Duodenal mucosa (tissue), 2 donors: Measurements from ENCODE around the gene TWF2.
A peak's percentile ranks its signal among the peaks of the same experiment; 100 is the strongest.

Source experiments
- H3K27ac ChIP-seq: one replicate; pipeline ENCODE4 v1.7.0; 2013; ENCODE audit warnings: low read depth, low read length
- H3K27me3 ChIP-seq, 2 donors: one replicate each; pipeline ENCODE4 v1.7.0; 2013; ENCODE audit warnings: low read length in 2 of 2, control low read depth in 1 of 2; ENCODE audit not compliant: insufficient read depth in 2 of 2, control insufficient read depth in 1 of 2
- H3K36me3 ChIP-seq, 2 donors: one replicate each; pipeline ENCODE4 v1.7.0; 2013; ENCODE audit warnings: low read length in 2 of 2, control low read depth in 1 of 2; ENCODE audit not compliant: insufficient read depth in 2 of 2, control insufficient read depth in 1 of 2
- H3K4me1 ChIP-seq, 2 donors: one replicate each; pipeline ENCODE4 v1.7.0; 2013; ENCODE audit warnings: low read length in 2 of 2, control low read depth in 1 of 2; ENCODE audit not compliant: insufficient read depth in 2 of 2, control insufficient read depth in 1 of 2
- H3K4me3 ChIP-seq, 2 donors: one replicate each; pipeline ENCODE4 v1.7.0; 2013; ENCODE audit warnings: low read length in 2 of 2, low read depth in 1 of 2
- H3K9ac ChIP-seq, 2 donors: one replicate each; pipeline ENCODE4 v1.7.0; 2013; ENCODE audit warnings: low read length in 2 of 2, low read depth in 1 of 2
- H3K9me3 ChIP-seq, 2 donors: one replicate each; pipeline ENCODE4 v1.7.0; 2013; ENCODE audit warnings: low read length in 2 of 2, control low read depth in 1 of 2; ENCODE audit not compliant: control insufficient read depth in 1 of 2

Gene TWF2

GRCh38 chr3:52226229-52226817 is 12.6 kb downstream of the TWF2 start:
- Histone ChIP-seq H3K4me3 (no peak overlapping the region), H3K9ac (no peak overlapping the region), H3K36me3 (peaks cover 24 to 28% of the 10 kb centered on the region in 2 donors), H3K27me3 (no peaks in the 10 kb centered on the region), H3K9me3 (no peaks in the 10 kb centered on the region), H3K27ac (no peak overlapping the region), H3K4me1 (peaks cover 6 to 17% of the 10 kb centered on the region in 2 donors)

- H3K36me3 ChIP-seq, result peaks cover 17 to 21% of the 10 kb centered on the region in 2 donors
- H3K27ac ChIP-seq, result no peak within 1 kb of the TSS
- peak within 1 kb of the TSS in 1 of 2 donors; percentile 5 for H3K4me3 ChIP-seq
Measured at GRCh38 chr3:52225452-52226228, 13.3 kb downstream of the TWF2 start, which contains the start of gene TLR9. Gene TLR9, minus strand, starts transcription at chr3:52225645. Its CDS starts 116 bp downstream, at chr3:52225529.

GRCh38 chr3:52223449-52224408 is 15.2 kb downstream of the TWF2 start:
- H3K27ac ChIP-seq, result no peak overlapping the region
- no peaks in the 10 kb centered on the region for H3K9me3 ChIP-seq
- H3K36me3 ChIP-seq, result peaks cover 2 to 7% of the 10 kb centered on the region in 2 donors
- no peaks in the 10 kb centered on the region for H3K27me3 ChIP-seq
- peaks cover 18 to 35% of the 10 kb centered on the region in 2 donors for H3K4me1 ChIP-seq
- H3K9ac ChIP-seq, result no peak overlapping the region
- no peak overlapping the region for H3K4me3 ChIP-seq

More at GRCh38 chr3:52225452-52226228, 13.3 kb downstream of the TWF2 start, which contains the start of gene TLR9:
- Histone ChIP-seq H3K9ac (no peak within 1 kb of the TSS), H3K4me1 (peaks cover 9 to 24% of the 10 kb centered on the region in 2 donors), H3K27me3 (no peaks in the 10 kb centered on the region), H3K9me3 (no peaks in the 10 kb centered on the region)

GRCh38 chr3:52222319-52223221 is 16.4 kb downstream of the TWF2 start:
- Histone ChIP-seq H3K9ac (no peak overlapping the region), H3K4me3 (no peak overlapping the region), H3K27me3 (no peaks in the 10 kb centered on the region), H3K27ac (no peak overlapping the region), H3K36me3 (no peaks in the 10 kb centered on the region), H3K9me3 (no peaks in the 10 kb centered on the region), H3K4me1 (peaks cover 29 to 47% of the 10 kb centered on the region in 2 donors)

- Histone ChIP-seq H3K9me3 (no peaks in the 10 kb centered on the region), H3K36me3 (no peaks in the 10 kb centered on the region), H3K4me1 (peaks cover 37 to 55% of the 10 kb centered on the region in 2 donors), H3K27ac (no peak overlapping the region), H3K4me3 (no peak overlapping the region), H3K27me3 (no peaks in the 10 kb centered on the region), H3K9ac (no peak overlapping the region)
Measured at GRCh38 chr3:52221563-52222318, 17.2 kb downstream of the TWF2 start.

- Histone ChIP-seq H3K4me3 (no peak overlapping the region), H3K36me3 (no peaks in the 10 kb centered on the region), H3K9me3 (no peaks in the 10 kb centered on the region), H3K27ac (no peak overlapping the region), H3K27me3 (no peaks in the 10 kb centered on the region), H3K4me1 (peaks cover 43 to 56% of the 10 kb centered on the region in 2 donors), H3K9ac (no peak overlapping the region)
Measured at GRCh38 chr3:52221141-52221562, 17.8 kb downstream of the TWF2 start.

- H3K9me3 ChIP-seq, result no peaks in the 10 kb centered on the region
- H3K4me1 ChIP-seq, result peaks cover 38 to 56% of the 10 kb centered on the region in 2 donors
- no peak overlapping the region for H3K9ac ChIP-seq
- no peak overlapping the region for H3K4me3 ChIP-seq
- peaks cover 0 to 4% of the 10 kb centered on the region in 2 donors for H3K36me3 ChIP-seq
- H3K27me3 ChIP-seq, result no peaks in the 10 kb centered on the region
- no peak overlapping the region for H3K27ac ChIP-seq
Measured at GRCh38 chr3:52220380-52221026, 18.5 kb downstream of the TWF2 start.

GRCh38 chr3:52218937-52219650 is 19.9 kb downstream of the TWF2 start:
- no peak overlapping the region for H3K4me3 ChIP-seq
- H3K9ac ChIP-seq, result no peak overlapping the region
- no peak overlapping the region for H3K27ac ChIP-seq
- H3K36me3 ChIP-seq, result peaks cover 11 to 18% of the 10 kb centered on the region in 2 donors
- no peaks in the 10 kb centered on the region for H3K27me3 ChIP-seq
- no peaks in the 10 kb centered on the region for H3K9me3 ChIP-seq
- peaks cover 36 to 56% of the 10 kb centered on the region in 2 donors for H3K4me1 ChIP-seq
